ENCODE results near the gene HYAL4.
"Not testable (repeated sequence)": the region's sequence is repeated elsewhere in the genome, so short reads cannot be mapped to it uniquely, and the experiment has no call there.

Gene HYAL4

DNA sequence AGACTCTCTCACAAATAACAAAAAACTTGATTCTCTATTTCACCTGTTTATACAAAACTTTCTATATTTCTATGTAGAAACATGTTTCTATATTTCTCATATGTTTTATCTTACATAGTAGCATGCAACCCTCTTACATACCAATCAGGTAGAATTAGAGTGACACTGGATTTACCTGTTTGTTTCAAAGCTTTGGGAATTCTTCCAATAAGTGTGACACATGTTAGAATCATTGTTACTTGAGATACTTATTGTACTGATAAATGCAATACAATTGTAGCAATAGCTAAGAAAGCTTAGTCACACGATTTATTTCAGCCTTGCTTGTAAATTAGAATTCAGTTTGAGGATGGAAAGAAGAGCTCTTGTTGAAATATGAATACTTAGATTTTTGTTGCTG, 4.9 kb downstream of the HYAL4 start:
- no peak for DNase-seq

DNA sequence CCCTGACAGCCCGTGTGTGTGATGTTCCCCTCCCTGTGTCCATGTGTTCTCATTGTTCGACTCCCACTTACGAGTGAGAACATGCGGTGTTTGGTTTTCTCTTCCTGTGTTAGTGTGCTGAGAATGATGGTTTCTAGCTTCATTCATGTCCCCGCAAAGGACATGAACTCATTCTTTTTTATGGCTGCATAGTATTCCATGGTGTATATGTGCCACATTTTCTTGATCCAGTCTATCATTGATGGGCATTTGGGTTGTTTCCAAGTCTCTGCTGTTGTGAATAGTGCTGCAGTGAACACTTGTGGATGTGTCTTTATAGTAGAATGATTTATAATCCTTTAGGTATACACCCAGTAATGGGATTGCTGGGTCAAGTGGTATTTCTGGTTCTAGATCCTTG, 6.4 kb downstream of the HYAL4 start:
- DNase-seq = not testable (repeated sequence)

DNA sequence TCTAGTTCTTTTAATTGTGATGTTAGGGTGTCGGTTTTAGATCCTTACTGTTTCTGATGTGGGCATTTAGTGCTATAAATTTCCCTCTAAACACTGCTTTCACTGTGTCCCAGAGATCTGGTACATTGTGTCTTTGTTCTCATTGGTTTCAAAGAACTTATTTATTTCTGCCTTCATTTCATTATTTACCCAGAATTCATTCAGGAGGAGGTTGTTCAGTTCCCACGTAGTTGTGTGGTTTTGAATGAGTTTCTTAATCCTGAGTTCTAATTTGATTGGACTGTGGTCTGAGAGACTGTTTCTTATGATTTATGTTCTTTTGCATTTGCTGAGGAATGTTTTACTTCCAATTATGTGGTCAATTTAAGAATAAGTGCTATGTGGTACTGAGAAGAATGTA, 9.3 kb downstream of the HYAL4 start:
- not testable (repeated sequence) for DNase-seq

DNA sequence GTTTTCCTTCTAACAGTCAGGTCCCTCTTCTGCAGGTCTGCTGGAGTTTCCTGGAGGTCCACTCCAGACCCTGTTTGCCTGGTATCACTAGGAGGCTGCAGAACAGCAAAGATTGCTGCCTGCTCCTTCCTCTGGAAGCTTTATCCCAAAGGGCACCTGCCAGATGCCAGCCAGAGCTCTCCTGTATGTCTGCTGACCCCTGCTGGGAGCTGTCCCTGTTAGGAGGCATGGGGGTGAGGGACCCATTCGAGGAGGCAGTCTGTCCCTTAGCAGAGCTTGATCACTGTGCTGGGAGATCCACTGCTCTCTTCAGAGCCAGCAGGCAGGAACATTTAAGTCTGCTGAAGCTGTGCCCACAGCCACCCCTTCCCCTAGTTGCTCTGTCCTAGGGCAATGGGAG, 11.5 kb downstream of the HYAL4 start:
- DNase-seq = not testable (repeated sequence)

DNA sequence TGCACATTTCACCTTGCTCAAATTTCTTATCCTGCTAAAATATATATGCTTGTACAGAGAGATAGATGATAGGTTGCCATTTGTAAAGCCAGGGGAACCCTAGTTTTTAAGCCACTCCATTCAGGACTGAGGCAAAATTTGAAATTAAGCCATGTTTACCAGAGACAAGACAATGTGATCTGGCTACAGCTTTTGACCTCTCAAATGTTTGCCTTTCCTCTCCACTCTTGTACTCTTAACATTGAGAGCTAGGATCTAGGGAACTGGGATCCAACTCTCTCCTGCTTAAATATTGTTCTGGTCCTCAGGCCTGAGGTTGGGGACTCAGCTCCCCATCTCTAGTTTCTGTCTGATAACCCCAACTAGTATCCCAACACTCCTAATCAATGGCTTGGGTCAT, 15.9 kb downstream of the HYAL4 start:
- no peak for DNase-seq

DNA sequence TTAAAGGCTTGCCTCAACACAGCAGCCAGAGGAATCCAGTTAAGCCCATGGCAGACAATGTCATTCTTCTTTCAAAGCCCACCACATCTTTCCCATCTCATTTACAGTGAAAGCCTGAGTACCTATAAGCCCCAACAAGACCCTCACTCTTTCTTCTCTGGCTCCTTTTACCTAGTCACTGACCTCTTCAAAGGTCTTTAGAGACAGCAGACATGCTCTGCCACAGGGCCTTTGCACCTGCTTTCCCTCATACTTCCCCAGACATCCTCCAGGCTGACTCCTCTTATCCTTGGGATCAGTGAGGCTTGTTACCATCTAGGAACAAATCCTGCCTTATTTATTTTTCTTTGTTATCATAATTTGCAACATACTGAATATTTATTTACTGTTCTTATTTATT, 17.8 kb downstream of the HYAL4 start:
- no peak for DNase-seq

DNA sequence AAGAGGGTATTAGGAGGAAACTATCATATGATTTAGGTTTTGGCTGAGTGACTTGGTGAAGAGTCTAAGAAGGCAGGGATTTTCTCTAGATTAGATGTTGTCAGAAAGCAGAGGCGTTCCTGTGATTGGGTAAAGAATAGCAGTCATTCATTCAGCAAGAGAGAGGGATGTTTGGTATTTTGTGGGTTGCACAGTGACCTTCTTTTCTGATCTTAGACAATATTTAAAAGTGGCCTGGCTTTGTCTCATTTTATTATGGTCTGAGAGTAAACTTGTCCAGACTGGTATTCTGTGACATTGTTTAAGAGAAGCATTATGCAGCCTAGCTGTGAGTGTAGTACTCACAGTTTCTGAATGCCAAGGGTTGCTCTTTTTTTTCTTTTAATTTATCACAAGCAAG, 18.5 kb downstream of the HYAL4 start:
- no peak for DNase-seq

DNA sequence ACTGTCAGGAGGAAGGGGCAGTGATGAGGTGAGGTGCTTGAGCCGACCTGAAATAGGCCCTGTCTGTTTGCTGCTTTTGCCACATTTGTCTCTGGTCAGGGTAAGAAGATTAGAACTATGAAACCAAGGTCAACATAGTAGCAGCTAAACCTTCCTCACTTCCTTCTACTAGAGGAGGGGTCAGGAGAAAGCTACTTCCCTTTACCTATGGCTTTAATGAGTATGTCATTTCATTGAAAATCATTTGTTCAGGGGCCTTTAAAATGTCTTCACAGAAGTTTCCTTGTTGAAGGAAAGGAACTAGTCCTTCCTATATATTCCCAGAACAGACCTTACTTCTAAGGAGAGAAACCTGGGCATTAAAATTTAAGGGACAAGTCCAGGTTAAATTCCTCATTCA, 19.0 kb downstream of the HYAL4 start:
- DNase-seq = no peak

DNA sequence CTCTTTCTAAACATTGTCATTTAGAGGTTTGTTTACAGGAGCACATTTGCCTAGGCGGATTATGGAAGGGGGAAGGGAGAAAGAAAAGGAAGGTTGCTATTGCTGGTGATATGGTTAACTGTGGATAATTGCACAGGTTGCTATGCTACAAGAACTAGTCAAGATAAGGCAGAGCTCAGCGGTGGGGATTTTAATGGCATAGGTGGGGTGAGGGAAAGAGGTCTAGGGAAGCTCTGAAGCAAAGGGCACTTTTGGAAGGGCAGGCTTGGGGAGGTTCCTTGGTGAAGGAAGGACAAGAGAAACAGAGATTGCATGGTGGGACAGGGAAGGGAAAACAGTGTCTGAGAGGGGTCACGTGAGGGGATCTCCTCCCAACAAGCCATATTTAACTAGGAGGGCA, 19.5 kb downstream of the HYAL4 start:
- DNase-seq = no peak

DNA sequence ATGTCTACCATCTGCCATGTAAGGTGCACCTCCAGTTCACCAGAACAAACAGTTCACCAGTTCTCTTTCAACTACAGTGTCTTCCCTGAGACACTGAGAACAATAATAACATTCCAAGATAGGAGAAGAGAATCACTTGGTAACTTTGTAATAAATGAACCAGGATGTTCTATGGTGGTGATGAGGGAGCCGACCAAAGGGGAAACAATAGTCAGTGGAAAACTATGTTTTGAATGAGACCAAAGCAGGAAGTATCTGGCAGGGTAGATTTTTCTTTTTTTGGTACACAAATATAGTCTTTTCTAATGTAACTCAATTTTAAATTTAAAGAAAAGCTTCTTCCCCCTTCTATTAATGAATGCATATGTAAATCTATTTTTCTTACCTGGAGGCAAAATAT, 20.0 kb downstream of the HYAL4 start:
- no peak for DNase-seq

DNA sequence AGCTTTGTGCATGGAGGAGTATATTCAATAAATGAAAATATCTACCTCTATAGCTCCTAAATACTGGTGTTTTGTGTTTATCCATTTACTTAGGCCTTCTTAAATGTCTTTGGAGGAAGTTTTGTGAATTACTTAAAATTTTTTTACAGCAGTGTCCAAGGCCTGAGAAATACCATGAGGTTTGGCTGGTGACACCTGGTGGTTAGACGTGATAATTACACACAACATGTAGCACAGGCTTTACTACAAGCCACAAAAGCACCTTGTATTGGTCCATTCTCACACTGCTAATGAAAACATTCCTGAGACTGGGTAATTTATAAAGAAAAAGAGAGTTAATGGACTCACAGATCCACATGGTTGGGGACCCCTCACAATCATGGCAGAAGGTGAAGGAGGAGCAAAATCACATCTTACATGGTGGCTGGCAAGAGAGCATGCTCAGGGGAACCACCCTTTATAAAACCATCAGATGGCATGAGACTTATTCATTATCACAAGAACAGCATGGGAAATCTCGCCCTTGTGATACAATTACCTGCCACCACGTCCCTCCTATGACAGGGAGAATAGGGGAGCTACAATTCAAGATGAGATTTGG, 20.6 kb downstream of the HYAL4 start:
- DNase-seq = peak; percentile 36

DNA sequence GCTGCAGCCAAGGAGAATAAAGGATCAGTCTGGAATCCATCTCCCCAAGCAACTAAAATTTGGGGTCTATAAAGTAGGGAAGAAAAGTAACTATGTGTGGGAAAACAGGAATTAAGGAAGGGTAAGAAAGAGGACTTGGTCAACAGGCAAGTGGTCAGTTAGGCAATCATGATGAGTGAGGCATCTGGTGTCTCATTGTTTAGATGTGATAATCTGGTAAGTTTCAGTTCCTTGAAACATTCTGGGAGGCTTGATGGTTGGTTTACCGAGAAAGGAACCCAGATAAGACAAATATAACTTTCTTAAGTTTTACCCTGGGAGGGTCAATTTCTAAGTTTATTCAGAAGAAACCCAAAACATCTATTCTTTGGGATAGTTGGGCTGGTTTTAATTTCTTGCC, 22.3 kb downstream of the HYAL4 start:
- no peak for DNase-seq

DNA sequence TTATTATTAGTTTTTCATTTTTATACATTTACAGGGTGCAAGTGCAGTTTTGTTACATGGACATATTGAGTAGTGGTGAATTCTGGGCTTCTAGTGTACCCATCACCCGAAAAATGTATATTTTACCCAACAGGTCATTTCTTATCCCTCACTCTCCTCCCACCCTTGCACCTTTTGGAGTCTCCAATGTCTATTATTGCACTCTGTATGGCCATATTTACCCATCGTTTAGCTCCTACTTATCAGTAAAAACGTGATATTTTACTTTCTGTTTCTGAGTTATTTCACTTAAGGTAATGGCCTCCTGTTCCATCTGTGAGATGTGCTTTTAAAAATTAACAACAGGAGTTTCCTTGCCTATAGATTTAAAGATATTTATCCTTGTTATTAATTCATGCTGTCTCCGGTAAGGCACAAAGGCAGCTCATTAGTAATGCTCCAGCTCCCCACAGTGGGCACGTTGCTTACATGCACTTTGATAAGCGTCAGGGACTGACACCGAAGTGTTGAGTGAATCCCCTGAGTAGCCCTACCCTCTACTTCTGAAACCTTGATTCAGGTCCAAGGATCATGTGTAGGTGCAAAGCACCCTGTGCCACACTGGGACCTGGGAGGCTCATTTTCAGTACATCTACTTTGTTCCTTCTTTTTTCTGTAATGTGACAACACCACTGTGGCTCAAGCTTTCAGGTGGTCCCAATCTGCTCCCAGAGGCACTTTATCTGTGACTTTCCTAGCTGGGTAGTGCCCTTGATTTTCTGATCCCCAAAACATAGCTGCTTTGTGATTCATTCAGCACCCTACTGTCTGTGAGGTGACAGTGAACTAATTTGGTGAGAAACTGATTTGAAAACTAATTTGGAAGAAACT, 27.3 kb downstream of the HYAL4 start:
- DNase-seq = peak; percentile 28

DNA sequence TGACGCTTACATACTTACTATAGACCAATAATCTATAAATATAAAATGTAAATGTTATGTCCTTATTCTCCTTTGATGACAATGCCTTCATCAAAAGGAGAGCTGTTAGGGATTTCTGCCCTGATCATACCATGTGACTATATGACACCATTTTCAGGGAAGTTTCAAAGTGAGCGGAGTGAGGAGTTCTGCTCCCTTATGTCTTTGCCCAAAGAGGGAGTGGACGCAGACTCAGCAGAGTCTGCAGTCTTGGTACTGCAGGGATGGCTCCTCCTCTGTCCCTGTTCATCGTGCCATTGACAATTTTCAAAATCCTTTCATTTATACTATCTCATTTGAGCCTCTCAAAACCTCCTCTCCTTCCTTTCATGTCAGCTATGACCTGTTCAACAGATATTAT, 27.9 kb downstream of the HYAL4 start:
- DNase-seq = no peak

DNA sequence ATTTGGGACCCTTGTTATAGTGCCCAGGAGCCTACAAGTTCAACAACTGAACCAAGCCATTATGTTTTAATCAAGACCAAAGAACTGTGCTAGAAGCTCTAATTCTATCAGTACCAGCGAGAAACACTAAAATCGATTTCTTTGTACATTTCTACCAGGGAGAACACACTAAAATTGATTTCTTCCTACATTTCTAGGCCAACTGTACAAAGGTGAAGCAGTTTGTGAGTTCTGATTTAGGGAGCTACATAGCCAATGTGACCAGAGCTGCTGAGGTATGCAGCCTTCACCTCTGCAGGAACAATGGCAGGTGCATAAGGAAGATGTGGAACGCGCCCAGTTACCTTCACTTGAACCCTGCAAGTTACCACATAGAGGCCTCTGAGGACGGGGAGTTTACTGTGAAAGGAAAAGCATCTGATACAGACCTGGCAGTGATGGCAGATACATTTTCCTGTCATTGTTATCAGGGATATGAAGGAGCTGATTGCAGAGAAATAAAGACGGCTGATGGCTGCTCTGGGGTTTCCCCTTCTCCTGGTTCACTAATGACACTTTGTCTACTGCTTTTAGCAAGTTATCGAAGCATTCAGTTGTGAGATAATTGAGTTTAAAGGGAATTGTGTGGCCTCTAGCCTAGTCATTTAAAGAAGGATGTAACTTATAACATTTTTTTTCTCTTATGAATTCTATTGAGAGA, 31.7 kb downstream of the HYAL4 start:
- no peak for DNase-seq

DNA sequence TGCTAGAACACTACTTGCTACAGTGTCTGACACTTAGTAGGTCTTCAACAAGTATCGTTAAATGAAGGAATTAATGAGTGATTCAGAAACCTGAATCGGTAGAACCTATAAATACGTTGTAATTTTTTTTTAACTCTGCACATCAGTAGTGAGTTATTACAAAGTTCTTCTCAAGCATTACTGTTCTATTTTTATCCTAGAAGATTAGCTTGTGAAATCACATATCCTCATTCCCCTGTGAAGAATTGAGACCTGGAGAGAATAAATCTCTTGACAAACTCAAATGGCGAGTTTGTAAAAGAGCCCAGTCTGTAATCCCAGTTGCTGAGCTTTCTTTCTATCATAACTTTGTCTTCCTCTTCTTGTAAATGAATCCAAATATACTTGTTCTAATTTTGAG, 34.7 kb downstream of the HYAL4 start:
- no peak for DNase-seq

DNA sequence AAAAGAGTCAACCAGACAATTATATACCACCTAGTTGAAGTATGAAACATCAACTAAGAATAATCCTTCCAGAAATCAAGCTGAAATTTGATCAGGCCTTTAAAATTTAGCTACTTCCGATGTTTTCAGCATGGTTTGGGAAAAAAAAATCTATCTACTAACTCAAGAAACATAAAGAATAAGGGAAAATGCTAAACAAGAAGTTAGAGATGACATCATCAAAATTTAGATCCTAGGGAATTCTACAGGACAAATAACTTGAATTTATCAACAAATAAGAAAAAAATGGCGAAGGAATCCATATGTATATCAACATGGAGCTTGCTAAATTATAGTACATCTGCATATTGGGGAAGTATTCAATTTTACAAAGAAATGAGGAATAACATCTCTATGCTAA, 36.3 kb downstream of the HYAL4 start:
- DNase-seq = no peak

DNA sequence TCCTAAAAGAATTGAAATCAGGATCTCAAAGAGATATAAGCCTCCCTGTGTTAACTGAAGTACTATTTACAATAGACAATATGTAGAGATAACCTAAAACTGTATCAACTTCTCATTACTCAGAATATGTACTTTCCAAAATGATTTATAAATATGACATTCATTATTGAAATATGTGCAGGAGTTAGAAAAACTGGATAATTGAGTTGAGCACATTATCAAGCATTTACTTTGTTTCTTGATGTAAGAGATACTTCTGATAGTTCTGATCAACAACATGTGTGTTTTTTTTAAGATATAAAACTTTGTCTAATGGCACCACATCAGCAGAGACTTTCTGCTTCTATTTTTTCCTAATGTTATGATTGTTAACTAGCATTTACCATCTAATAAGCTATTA, 38.2 kb downstream of the HYAL4 start:
- no peak for DNase-seq

DNA sequence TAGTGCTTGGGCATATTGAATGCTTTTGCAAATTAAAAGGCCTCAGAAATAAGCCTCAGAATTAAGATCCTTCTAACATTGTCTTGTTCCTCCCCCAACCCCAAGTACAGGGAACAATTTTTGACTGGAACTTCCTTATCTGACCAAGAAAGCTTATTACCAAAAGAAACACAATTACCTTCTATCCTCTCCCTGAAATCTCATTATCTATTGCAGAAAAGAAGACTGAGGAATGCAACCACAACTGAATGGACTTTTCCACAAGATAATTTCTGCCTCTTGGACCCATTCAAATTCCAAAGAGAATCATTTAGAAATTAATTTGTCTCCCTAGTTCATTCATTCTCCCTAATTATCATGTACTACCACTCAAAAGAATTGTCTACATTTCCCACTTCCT, 43.2 kb downstream of the HYAL4 start:
- no peak for DNase-seq

DNA sequence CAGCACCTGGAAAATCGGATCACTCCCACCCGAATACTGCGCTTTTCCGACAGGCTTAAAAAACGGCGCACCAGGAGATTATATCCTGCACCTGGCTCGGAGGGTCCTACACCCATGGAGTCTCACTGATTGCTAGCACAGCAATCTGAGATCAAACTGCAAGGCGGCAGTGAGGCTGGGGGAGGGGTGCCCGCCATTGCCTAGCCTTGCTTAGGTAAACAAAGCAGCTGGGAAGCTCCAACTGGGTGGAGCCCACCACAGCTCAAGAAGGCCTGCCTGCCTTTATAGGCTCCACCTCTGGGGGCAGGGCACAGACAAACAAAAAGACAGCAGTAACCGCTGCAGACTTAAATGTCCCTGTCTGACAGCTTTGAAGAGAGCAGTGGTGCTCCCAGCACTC, 49.8 kb downstream of the HYAL4 start:
- not testable (repeated sequence) for DNase-seq

DNA sequence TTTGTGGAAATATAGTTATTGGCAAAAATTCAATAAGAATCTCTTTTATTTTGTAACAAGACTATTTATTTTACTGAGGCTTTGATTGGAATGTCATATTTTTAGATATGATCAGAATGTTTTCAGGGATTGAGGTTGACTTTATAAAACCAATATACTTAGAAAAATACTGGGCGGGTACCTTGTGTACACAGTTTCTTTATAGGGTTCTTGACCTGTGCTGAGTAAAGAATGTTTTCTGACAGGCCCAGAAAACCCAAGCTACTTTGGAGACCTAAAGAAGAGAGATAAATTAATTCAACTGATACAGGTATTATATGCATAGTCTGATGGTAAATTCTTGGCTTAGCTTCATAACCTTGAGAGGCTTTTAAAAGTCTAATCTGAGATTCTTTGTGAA, 56.1 kb downstream of the HYAL4 start:
- no peak for DNase-seq

DNA sequence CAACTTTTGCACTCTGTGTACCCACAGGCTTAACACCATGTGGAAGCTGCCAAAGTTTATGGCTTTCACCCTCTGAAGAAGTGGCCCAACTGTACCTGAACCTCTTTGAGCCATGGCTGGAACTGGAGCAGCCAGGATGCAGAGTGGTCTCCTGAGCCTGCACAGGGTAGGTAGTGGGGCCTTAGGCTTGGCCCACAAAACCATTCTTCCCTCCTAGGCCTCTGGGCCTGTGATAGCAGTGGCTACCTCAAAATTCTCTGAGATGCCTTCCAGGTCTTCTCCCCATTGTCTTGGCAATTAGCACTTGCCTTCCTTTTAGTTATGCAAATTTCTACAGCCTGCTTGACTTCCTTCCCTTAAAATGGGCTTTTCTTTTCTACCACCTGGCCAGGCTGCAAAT, 60.7 kb downstream of the HYAL4 start:
- no peak for DNase-seq

DNA sequence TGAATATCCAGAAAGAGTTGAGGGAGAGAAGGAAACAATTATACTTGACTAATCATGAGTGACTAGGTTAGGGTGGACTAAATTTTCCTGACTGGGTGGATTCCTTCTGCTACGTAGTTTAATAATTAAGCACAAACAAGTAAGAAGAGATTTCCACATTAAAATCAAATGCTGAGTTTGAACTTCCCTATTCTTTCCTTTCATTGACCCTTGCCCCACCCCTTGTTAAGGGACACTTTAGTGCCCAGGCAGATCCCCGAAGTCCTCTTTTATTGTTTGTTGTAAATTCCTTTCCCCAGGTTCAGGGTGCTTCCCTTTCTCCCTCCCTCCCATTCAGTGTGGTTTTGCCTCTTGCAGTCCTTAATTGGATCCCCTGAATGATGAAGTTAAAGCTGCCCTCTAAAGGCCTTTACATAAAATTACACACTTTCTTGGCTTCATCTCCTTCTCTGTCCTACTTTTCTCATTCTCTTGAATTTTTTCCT, 71.3 kb downstream of the HYAL4 start:
- DNase-seq = no peak

DNA sequence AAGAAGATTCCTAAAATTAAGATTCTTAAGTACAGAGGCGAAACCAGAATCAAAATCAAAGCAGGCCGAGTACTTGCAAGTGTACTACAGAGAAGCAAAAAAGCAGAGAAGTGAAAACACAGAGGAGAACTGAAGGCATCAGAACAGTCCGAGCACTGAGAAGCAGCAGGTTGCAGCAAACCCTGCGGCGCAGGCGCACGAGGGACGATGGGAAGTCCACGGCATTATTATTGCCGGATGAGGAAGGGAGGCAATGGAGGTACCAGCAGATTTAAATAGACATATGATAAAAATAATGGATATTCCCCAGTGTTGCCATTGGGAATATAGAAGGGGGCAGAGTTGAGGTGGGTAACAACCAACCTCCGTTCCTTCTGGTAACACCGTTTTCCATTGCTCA, 72.9 kb downstream of the HYAL4 start:
- DNase-seq = no peak

Data from NCI-H2029 (cell line).